ENCODE measurements around the gene YWHAG.
A peak's percentile ranks its signal among the peaks of the same experiment; 100 is the strongest.
"Not testable (repeated sequence)": the region's sequence is repeated elsewhere in the genome, so short reads cannot be mapped to it uniquely, and the experiment has no call there.

The YWHAG gene

DNA sequence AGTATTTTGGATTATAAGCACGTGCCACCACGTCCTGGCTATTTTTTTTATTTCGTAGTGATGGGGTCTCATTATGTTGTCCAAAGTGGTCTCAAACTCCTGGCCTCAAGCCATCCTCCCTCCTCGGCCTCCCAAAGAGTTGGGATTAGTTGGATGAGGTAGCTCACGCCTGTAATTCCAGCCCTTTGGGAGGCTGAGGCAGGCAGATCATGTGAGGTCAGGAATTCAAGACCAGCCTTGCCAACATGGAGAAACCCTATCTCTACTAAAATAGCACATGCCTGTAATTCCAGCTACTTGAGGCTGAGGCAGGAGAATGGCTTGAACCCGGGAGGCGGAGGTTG lies 21.8 kb upstream of the YWHAG start:
- DNase-seq (ENCODE audit: low read depth in 2 of 2, low spot score in 1 of 2), result no peak

DNA sequence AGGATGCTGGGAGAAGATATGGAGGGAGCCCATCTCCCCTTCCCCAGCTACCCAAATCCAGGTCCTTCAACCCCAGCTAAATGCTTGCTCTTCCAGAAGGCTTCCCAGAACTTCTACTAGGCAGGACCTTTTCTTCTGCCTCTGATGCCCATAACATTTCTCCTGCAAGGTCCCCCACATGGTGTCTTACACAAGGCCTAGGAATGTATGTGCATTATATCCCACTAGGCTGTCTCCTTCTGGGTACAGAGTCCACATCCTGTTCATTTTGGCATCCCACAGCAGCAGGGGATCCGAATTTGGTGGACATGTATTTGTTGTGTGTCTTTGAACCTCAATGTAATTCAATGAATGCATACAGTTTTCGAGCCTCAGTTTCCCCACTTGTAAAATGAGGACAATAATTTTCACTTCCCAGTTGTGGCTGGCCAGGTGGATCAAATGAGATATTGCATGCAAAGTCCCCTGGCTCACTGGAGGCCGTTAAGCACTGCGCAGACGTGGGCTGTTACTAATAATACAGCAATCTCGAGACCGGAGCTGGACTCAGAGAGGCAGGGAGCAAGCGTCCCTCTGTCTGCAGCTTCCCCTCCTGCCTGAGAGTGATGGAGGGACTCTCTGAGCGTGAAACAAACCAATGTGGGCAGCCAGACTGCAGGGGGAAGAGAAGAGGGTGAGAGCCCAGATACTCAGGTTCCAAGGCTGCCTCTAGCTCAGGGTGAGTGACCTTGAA lies 18.6 kb upstream of the YWHAG start:
- no peak for DNase-seq (ENCODE audit: low read depth in 2 of 2, low spot score in 1 of 2)

DNA sequence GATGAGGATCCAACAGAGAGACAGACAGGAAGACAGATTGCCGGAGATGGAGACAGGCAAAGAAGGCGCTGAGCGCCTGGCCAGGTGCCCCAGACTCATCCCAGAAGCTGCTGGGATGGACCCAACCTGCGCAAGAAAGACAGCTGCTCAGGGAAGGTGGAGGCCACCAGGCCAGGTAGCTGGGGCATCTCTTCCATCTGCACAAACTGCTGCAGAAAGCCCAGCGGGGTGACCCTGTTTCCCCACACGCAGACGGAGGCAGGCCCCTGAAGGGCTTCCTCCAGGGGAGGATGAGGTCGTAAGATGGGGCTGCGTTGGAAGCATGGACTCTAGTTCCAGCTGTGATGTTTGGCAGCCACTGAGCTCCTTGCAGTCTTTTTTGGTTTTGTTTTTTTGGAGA lies 16.5 kb upstream of the YWHAG start:
- DNase-seq (ENCODE audit: low read depth in 2 of 2, low spot score in 1 of 2), result no peak

DNA sequence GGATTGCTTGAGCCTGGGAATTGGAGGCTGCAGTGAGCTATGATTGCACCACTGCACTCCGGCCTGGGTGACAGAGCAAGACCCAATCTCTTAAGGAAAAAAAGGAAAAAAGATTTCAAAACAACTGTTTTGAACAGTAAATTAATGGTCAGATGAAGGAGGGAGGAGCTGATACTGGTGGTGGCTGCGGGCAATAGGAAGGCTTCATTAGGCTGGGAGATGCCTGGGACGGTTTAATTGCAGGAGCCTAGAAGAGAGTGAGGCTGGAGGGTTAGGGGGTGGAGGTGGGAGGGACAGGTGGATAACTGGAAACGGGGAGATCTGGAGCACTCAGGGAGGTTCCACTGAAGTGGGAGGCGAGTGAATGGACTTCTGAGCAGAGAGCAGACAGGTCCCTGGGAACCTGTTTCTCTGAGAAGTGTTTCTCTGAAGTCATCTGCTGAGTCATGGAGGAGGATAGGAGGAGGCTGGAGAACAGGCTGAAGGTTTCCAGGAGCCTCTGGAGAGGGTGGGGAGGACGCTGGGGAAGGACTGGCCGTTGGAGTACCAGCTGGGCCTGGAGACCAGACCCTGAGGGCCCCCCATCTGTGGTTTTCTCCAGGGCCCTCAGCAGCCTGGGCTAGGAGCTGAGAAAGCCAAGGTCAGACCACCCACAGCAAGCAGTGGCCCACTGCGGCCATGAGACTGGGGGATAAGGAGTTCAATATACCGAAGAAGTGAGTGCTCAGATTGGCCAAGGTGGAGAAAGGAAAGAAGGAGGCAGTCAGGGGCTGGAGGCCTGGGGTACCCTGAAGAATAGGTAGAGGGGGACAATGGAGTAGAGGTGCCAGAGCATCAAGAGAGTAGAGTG lies 14.4 kb upstream of the YWHAG start:
- no peak for DNase-seq (ENCODE audit: low read depth in 2 of 2, low spot score in 1 of 2)

DNA sequence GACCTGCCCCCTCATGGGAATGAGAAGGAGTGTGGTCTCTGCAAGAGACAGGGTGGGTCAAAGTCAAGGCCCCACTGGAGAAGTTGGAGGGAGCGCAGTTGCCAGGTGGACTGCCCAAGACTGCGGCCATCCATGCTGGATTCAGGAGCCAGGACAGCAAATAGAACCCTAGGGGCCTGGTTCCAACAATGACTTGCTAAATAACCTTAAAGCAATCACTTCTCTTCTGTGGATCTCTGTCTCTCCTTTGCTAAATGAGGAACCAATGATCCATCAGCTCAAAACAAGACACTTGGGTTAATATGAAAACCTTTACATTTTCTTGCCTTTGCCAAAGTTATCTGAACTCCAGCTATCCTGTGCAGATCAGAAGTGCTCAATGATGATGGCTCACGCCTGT lies 12.6 kb upstream of the YWHAG start:
- DNase-seq (ENCODE audit: low read depth in 2 of 2, low spot score in 1 of 2), result no peak

DNA sequence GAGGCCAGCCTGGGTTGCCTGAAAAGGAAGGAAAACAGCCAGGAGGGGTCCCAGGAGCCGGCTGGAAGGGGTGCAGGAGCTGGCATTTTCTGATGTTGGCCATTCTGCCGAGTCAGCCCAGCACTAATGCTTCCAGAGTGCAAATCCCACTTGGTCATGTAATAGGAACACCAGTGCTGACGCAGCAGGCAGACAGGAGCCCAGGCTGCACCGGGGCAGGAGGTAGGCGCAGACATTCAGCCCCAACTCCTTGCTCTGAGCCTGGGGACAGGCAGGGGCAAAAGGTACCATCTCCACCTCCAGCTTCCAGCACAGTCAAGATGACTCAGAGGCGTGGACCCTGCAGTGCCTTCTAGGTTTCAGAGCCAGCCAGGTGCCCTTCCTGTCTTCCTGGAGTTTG lies 10.2 kb upstream of the YWHAG start:
- no peak for DNase-seq (ENCODE audit: low read depth in 2 of 2, low spot score in 1 of 2)

DNA sequence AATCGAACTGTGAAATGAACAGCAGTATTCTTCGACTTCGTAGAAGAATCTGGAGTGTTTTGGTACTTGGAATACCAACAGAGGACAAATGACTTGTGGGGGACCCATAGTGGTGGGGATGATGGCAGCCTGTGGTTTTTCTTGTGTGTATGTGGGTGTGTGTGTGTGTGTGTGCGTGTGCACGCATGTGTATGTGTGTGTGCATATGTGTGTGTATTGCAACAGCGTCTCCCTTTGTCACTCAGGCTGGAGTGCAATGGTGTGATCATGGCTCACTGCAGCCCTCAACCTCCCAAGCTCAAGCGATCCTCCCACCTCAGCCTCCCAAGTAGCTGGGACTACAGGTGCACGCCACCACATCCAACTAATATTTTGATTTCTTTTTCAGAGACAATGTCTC lies 9.4 kb upstream of the YWHAG start:
- DNase-seq (ENCODE audit: low read depth in 2 of 2, low spot score in 1 of 2), result no peak

DNA sequence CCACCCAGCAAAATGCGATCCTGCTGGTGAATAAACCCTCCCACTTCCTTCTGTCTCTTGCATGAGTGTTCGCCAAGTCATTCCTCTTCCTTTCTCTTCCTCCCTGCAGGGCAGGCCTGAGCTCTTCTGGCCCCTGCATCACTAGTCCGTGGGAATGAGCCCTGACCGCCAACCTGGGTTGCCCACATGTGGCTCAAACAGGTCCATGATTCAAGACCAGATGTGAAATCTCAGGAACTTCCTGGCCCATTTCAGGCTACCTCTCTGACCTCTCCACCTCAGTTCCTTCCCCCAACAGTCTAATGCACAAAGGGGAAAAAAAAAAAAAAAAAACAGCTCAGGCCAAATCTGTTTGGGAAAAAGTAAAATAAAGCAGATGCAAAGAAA lies 5.4 kb upstream of the YWHAG start:
- no peak for DNase-seq (ENCODE audit: low read depth in 2 of 2, low spot score in 1 of 2)

DNA sequence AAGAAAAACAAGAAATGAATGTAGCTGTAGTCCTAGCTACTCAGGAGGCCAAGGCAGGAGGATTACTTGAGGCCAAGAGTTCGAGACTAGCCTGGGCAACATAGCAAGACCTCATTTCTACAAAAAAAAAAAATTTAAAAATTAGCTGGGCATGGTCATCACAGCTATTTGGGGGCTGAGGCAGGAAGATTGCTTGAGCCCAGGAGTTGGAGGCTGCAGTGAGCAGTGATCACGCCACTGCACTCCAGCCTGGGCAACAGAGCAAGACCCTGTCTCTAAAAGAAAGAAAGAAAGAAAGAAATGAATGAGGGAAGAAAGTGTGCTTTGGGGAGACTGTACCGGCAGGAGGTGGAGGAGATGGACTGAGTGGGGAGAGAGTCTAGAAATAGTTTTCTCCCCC lies 5.0 kb upstream of the YWHAG start:
- DNase-seq (ENCODE audit: low read depth in 2 of 2, low spot score in 1 of 2), result not testable (repeated sequence)

DNA sequence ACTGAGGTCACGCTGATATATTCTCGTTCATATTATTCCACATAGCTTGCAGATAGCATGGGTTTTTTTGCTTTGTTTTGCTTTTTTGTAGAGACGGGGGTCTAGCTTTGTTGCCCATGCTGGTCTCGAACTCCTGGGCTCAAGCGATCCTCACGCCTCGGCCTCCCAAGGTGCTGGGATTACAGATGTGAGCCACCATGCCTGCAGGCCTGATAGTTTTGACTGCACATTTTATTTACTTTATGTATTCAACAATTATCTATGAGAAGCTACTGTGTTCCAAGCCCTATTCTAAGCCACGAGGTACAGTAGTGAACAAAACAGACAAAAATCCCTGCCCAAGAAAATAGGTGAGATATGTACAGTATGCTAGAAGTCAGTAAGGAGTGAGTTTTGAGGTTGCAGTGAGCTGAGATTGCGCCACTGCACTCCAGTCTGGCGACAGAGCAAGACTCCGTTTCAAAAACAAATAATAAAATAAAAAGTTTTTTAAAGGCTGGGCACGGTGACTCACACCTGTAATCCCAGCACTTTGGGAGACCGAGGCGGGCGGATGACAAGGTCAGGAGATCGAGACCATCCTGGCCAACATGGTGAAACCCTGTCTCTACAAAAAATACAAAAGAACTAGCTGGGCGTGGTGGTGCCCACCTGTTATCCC lies 1.3 kb upstream of the YWHAG start:
- no peak for DNase-seq (ENCODE audit: low read depth in 2 of 2, low spot score in 1 of 2)

DNA sequence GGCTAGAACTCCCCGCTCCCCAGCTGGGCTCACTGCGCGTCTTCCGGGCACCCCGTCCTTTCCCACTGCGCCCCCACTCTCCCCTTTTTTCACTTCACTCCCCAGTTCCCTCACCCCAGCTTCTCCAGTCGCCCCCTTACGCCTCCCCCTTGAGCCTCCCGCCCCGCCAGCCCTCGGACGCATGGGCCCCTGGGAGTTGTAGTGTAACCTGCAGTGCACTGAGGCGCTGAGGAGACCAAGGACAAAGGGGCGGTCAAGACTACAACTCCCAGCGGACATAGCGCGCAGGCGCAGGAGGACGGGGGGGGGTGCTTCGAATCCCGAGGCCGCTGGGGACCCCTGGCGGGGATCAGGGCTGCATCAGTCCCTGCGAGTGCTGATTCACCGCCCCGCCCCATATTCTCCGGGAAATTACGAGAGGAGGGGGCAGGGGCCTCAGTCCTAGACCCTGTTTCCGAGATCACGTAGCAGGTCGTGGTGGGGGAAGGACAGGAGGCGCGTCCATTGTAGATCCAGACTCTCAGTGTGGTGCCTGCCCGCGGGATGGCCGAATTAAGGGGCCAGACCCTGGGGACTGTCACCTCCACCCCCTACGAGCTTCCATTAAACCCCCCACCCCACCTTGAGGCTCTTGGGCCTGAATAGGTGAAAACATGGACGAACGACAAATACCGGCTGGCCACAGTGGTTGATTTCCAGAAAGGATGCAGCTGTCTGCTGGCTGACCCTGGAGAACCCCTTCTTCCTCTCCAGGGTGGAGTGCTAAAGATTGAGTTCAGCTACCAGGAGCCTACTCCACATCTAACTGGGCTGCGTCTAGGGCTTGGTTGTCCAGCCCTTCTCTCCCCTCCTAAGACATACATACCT lies 553 bp upstream of the YWHAG start:
- peak; percentile 85 to 93 for DNase-seq (ENCODE audit: low read depth in 2 of 2, low spot score in 1 of 2)

DNA sequence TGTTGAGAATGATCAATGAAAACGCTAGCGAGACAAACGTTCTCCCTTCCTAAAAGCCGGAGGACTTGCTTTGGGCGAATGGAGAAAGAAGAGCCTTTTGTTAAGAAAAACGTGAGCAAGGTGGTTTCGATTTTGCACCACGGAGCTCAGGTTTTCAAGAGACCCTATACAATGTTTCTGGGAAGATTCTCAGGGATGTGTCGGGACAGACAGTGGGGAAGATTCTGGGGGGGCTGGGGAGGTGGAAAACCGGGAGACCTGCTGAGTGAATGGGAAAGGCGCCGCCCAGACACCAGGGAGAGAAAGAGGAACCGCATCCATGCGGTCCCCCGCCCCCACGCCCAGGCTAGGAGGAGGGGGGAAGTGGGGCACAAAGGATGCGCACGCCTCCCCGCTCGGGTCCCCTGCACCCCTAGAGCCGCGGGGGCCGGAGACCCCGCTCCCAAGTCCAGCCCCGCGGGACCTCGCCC lies 745 bp downstream of the YWHAG start:
- peak; percentile 28 to 32 for DNase-seq (ENCODE audit: low read depth in 2 of 2, low spot score in 1 of 2)

DNA sequence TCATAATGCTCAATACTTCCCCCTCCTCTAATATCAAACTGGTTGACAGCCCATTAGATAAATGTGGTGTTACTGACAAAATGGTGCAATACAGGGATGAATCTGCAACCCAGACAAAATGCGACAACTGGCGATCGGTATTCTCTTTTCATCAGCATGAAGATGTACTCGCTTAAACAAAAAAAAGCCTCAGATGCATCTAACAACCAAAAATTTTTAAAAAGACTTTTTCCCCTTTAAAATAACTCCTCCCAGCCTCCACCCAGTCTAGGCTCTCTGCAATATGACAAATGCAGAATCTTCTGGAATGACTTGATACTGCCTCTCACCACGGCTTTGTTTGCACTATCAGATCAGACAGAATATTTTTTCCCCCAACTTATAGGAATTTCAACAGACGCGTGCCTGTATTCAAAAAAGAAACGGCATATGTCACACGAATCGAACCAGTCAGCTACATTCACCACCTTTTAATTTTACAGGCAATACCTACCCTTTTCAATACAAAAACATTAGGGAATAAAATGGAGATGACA lies 1.2 kb downstream of the YWHAG start:
- no peak for DNase-seq (ENCODE audit: low read depth in 2 of 2, low spot score in 1 of 2)

DNA sequence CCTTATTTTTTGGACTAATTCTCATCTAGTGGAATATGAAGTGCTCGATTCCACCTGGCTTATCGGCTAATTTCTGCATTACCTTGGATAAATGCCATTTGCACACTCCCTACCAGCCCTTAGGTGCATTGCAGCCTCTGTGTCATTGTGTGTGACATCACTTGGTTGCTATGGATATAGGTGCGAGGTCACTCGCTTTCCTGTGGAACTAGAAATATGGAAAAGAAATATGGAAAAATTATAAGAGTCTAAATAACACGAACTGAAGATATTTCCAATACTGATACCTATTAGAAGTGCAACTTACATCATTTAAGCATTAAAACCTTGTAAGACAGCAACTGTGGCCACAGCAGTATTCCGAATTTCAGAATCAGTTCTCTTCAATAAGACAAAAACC lies 2.0 kb downstream of the YWHAG start:
- DNase-seq (ENCODE audit: low read depth in 2 of 2, low spot score in 1 of 2), result no peak

DNA sequence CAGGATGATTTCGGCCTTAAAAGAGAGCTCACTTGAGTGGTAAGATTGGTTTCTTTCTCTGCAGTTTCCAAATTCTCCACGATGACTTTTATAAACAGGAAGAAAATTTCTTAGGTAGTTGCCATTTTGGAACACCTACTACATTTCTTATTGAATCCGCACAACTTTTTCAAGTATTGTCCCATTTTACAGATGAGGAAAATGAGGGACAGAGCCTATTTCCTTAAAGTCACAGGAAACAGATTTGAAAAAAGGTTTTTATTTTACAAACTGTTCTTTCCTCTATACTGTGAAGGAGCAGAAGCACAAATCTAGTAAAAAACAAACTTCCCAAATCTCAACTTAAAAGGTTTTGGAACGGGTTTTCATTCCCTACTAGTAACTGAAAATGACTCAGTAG lies 2.7 kb downstream of the YWHAG start:
- no peak for DNase-seq (ENCODE audit: low read depth in 2 of 2, low spot score in 1 of 2)

DNA sequence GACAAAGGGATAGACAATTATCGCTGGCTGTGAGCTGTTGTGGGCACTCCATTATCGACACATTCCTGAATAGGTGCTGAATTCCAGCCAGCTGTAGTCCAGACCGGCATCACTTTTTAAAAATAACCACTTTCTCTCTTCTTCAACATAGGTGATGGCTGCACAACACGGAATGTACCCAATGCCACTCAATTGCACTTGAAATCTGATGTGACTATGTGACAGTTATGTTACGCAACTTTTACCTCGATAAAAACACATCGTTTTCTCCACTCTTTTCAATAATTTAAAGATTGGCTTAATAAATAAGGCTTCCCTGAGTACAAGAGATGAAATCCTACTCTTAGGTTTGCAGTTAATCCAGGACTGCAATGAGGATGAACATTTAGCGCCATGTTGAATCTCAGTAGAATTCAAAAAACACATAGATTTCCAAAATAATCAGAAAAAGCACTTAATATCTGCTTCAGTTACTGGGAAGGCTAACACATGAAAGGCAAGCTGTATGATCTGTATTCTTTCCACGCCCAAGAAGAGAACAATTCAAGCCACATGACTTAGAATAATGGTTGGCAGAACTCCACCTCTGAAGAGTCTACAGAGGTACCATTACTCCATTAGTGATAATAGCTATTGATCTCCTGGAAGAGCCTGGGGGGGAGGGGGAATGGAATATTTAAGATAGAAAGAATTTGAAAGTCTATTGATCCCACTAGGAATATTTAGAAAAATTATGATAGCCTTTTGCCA lies 3.6 kb downstream of the YWHAG start:
- no peak for DNase-seq (ENCODE audit: low read depth in 2 of 2, low spot score in 1 of 2)

DNA sequence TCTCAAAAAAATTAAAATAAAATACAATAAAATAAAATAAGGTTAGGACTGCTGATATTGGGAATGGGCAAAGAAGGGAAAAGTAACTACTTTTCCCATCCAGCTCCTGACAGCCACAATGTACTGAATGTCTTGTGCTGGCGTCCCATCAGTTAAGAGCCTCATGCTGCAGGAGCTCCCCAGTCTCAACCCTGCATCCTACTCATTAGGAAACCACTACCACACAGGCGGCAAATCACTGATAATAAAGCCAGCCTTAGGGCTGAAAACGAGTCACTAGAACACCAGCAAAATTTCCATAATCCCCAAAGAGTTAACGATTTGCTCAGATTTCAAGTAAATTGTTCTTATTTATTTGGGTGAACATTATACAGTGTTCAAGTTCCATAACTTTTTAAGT lies 4.3 kb downstream of the YWHAG start:
- no peak for DNase-seq (ENCODE audit: low read depth in 2 of 2, low spot score in 1 of 2)

DNA sequence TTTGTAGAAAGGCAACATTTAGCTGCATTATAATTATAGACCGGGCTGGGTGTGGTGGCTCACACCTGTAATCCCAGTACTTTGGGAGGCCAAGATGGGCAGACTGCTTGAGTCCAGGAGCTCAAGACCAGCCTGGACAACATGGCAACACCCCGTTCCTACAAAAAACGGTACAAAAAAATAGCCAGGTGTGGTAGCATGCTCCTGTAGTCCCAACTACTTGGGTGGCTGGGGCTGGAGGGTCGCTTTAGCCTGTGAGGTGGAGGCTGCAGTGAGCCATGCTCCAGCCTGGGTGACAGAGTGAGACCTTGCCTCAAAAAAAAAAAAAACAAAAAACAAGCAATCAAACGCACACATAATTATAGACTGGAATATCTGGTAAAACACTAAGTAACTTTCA lies 5.0 kb downstream of the YWHAG start:
- no peak for DNase-seq (ENCODE audit: low read depth in 2 of 2, low spot score in 1 of 2)

DNA sequence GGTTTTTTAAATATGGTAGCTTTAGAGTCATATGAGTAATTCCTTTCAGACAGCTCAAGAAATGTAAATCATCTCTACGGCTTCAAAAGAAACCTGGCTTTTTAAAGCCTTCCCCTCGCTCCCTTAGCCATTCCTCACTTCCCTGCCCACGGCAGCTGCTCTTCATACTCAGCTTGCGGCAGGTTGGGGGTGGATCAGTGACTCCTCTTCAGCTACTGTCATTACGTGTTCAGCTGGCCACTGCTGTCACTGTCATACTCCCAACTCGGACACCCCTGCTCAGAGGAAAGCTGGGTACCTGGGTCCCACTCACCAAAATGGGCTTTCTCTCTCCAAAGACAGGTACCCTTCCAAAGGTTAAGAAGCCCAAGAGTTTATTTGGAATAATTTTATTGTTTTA lies 6.6 kb downstream of the YWHAG start:
- no peak for DNase-seq (ENCODE audit: low read depth in 2 of 2, low spot score in 1 of 2)

DNA sequence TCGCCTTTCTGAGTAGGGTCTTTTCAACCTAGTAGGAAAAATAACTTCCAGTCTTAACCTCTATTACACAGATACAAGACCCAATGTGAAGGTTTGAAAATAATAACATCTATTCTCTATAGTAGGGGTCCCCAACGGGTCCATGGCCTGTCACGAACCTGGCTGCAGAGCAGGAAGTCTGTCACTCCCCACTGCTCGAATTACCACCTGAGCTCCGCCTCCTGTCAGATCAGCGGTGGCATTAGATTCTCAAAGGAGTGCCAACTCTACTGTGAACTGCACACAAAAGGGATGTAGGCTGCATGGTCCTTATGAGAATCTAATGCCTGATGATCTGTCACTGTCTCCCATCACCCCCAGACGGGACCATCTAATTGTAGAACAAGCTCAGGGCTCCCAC lies 7.4 kb downstream of the YWHAG start:
- DNase-seq (ENCODE audit: low read depth in 2 of 2, low spot score in 1 of 2), result no peak
